GM21367 (cell line): Measurements from ENCODE around the gene TLNRD1.

ENCODE experiments used
- ATAC-seq: cut with Tn5 transposase; IDR thresholded peaks from one replicate; pipeline ENCODE4 v1.9.1; 2021; ENCODE audit not compliant: unreplicated experiment

TLNRD1 gene

DNA sequence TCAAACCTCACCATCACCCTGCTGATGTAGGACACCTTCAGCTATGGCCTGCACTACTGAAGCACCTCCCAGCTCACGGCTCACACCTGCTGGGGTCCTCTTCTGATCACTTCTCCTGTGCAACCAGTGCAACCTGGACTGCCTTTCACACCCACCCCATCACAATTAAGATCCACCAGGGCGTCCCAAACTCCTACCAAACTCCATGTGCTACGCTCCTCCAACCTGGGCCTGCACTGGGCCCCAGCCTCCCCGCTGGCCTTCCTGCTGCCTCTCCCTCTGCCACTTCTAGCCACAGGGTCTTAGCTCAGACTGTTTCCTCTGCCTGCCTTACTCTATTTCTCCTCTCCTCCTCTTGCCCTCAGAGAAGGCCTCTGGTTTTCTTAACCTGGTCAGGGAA is 23.9 kb upstream of the TLNRD1 start:
- no peak for ATAC-seq

DNA sequence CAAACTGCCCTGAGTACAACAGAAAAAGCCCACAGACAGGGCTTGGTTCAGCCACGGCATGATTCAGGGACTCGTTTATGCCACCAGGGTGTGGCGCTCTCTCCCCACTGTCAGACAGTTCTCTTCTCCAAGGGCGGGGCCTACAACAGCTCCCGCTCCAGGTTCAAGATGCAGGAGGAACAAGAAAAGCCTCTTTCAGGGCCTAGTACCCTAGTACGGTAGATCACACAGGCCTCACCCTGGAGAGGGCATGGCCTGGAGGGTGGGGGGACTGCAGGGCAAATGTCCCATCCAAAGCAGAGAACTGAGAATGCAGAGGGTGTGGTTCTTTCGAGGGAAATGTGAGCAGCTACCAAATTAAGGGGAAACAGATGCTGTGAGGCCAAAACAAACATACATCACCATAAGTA is 23.1 kb upstream of the TLNRD1 start:
- no peak for ATAC-seq

GRCh38 chr15:80978685-80979329 is 21.9 kb upstream of the TLNRD1 start:
- ATAC-seq = no peak

DNA sequence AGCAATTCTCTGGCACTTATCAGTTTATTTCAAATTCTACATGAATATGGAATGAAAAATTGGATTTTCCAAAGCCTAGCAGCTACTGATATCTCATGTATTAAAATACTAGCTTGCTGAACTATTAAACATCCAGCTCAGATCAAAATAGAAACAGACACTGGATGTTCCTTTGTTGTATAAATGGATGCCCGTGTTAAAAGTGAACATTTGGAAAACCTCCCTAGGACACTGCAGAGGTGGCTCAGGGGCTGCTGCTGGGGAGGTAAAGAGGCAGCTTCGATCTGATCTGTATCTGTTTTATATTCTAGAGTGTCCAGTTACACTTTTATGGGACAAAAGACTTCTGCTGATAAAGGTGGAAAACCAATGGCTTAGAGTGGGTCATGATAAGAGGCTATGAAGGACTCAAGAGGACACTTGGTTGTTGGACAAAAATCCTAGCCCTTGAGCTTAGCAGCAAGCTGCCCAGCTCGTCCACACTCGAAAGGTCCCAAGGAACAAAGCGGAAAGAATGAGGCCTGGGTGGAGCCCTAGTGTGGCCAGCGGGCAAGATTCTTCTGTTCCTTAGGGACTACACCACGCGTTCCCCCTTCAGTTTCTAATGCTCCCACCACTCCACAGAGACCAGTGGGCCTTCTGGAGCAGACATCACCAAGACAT is 21.1 kb upstream of the TLNRD1 start:
- ATAC-seq = no peak

DNA sequence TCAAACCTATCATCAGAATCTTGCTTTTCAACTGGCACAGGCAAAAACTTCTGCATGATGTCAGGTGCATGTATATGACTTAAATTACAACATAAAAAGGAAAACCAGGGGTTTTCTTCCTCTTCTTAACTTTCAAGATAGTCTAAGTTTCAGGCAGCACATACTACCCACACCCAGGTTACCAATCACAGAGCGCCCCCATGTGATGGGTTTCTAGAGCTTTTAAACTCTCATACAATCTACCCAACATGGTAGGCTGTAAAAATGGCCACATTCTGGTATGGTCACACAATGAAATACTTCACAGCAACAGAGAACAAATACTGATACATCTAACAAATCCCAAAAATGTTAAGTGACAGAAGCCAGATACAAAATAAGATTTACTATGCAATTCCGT is 18.5 kb upstream of the TLNRD1 start:
- ATAC-seq = peak; percentile 45

DNA sequence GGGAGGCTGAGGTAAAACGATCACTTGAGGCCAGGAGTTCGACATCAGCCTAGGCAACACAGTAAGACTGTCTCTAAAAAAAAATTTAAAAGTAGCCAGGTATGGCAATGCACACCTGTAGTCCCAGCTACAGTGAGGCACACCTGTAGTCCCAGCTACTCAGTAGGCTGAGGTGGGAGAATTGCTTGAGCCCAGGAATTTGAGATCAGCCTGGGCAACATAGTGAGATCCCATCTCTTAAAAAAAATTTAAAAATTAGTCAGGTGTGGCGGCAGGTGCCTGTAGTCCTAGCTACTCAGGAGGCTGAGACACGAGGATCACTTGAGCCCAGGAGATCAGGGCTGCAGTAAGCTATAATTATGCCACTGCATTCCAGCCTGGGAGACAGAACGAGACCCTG is 17.9 kb upstream of the TLNRD1 start:
- ATAC-seq = no peak

- no peak for ATAC-seq
These were observed 15.9 kb upstream of the TLNRD1 start for GRCh38 chr15:80984856-80985255.

DNA sequence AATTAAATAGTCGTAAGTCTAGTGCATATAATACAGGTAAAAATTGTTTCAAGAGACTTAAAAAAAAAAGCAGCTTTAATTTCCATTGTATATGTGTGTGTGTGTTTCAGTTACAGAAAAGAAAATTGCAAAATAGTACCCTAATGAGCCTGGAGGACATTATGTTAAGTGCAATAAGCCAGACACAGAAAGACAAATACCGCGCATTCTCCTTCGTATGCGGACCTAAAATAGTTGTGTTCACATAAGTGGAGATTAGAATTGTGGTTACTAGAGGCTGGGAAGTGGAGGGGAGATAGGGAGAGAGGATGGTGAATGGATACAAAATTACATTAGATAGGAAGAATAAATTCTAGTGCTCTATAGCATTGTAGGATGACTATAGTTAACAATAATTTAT is 14.7 kb upstream of the TLNRD1 start:
- ATAC-seq = no peak

- ATAC-seq = no peak
These were observed 14.2 kb upstream of the TLNRD1 start for GRCh38 chr15:80986487-80986886.

DNA sequence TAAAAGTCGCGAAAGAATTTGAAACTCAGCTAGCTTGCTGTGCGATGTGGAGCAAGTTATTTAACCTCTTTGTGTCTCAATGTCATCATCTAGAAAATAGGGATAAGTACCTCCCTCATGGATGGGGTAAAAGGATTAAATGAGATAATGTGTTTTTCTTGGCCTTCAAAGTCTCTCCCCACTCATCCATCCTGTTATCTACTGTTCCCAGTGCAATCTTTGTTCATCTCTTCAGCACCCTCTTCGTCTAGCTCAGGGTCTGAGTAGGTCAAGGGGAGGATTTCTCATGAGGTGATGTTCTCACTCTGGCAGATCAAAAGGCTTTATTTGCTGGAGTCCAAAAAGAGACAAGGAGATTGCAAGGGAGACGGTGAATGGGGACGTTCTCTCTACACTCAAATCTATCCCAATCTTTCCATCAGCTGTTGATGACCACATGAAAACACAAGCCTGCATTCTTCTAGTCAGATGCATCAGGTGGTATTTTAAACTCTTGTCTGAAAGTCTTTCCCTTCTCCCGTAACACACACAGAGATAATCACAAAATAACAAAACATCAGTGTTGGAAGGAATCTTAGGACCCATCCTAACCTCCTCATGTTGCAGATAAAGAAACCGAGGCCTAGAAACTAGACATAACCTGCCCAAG is 12.5 kb upstream of the TLNRD1 start:
- no peak for ATAC-seq

- peak; percentile 1 for ATAC-seq
These were observed 11.6 kb upstream of the TLNRD1 start for GRCh38 chr15:80989081-80989517.

GRCh38 chr15:80989518-80990478 is 10.9 kb upstream of the TLNRD1 start, which contains the start of gene MESD:
MESD (minus strand) TSS chr15:80989819; CDS start chr15:80989791, 28 bp downstream.
- peak; percentile 94 for ATAC-seq

GRCh38 chr15:80990955-80991354 is 9.8 kb upstream of the TLNRD1 start:
- no peak for ATAC-seq

DNA sequence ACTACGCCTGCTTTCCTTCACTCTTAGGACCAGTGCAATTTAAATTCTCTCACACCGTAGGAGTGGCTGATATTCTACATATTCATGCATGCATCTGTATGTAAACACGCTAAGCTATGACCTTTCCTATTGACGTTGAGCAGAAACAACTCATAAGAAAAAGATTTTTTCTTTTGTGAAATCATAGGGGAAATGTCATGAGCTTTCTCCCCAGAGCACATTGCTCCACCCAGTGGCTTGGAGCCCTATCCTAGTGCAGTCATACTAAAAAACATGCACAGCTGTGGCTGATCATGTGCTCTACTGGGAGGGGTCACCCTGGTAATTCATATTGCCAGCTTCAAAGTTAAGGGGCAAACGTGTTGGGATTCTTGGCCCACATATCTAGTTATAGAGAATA is 9.3 kb upstream of the TLNRD1 start:
- ATAC-seq = no peak

- ATAC-seq = no peak
These were observed 8.7 kb upstream of the TLNRD1 start for GRCh38 chr15:80992006-80992405.

GRCh38 chr15:80992441-80992840 is 8.3 kb upstream of the TLNRD1 start:
- no peak for ATAC-seq

DNA sequence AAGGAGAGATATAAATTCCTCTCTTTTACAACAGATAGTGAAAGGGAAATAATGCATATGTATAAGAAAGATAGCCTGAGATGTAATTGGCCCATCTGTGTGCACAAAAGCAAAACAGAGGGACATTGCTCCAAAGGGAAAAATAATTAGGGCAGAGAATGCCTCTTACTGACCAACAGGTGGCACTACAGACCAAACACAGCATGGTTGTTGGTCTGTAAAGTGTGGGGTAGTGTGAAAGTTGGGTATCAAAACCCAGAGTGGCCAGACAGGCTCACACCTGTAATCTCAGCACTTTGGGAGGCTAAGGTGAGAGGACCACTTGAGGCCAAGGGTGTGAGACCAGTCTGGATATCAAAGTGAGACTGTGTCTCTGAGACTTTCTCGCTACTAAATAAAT is 4.5 kb upstream of the TLNRD1 start:
- no peak for ATAC-seq

GRCh38 chr15:80997692-80998091 is 3.0 kb upstream of the TLNRD1 start:
- no peak for ATAC-seq

GRCh38 chr15:80998251-80998650 is 2.5 kb upstream of the TLNRD1 start:
- no peak for ATAC-seq

- no peak for ATAC-seq
These were observed 1.1 kb upstream of the TLNRD1 start for GRCh38 chr15:80999623-81000036.

DNA sequence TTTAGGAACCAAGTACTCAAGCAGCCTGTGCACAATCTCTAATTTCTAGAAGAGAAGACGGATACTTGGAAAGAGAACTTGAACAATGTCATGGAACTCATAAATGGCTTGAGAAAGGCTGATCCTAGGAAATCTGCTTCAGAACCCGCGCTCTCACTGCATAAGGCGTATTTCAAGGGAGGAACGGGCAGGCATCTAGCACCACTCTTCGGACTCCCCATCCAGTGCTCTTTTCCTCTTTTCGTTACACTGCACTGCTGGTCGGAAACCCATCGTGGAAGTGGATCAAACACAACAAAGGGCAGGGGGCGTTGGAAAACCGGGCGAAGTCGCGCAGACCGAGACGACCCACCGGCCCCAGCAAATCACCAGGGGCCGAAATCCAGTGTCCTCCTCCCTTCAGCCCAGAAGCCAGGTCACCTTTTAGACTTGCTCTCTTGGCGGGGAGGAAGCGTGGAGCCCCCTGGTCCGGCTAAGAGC is 539 bp upstream of the TLNRD1 start:
- no peak for ATAC-seq
